IPS-NIHi11 (cell line): Measurements from ENCODE around the gene GSAP.

ENCODE experiments used
- DNase-seq: peaks from one replicate; pipeline ENCODE4 v3.0.0; 2012; ENCODE audit warnings: mixed read lengths, low spot score

Gene GSAP

DNA sequence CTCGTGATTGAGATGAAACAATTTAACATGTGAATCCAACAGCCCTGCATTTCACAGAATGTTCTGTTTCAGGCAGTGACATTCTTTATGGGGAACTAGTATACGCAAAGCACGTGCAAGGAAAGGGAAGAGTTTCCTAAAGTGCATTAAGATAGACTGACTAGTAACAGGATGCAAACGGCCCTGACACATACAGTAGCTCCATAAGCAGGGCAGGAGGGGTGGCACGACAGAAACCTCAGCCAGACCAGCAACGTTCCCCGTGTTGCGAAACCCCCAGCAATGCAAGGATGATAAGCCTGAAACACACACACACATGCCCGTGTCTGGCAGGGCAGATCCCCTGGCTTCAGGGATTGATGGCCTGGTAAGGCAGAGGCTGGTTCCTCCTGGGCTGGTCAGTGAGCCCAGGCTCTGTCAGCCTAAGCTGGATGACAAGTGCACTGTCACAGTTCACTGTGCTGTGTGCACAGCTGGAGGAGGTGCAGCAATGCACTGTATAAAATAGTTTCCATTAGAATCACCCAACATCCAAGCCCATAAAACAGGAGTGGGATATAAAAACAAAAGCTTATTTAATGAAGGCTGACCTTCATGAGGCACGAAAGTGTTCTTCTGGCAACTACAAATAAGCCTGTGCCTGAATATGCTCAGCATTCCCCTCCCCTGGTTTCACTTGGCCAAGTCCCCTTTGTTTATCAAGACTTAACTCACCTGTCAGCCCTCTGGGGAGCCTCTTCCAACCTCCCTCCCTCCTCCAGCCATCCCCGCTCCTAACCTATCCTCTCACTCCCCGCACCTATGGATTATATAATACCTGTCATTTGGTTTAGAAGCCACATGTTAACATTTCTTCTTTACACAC lies 88.8 kb downstream of the GSAP start:
- no peak for DNase-seq

GRCh38 chr7:77326131-77326530 lies 90.0 kb downstream of the GSAP start:
- no peak for DNase-seq

- DNase-seq = no peak
These were observed 94.8 kb downstream of the GSAP start for GRCh38 chr7:77321300-77321699.

DNA sequence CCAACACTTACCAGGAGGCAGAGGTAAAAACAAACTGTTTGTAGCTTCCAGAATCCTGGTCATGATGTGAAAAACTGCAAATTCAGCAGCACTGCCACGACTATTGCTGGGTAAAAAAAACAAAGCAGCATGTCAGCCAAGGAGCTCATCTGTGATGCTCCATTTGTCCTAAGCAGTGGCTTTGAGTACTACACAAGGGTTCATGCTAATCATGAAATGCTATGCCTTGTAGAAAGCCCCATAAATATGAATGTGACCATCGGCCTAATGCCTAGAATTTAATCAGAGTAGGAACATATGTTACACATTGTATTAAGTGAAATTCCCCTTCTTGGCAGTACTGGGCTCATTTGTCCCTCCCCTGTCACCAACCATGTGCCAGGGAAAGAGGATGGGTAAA lies 95.4 kb downstream of the GSAP start:
- no peak for DNase-seq

GRCh38 chr7:77320137-77320536 lies 96.0 kb downstream of the GSAP start:
- no peak for DNase-seq

GRCh38 chr7:77318019-77318418 lies 98.1 kb downstream of the GSAP start:
- DNase-seq = no peak

- no peak for DNase-seq
These were observed 99.8 kb downstream of the GSAP start for GRCh38 chr7:77316219-77316978.

- no peak for DNase-seq
These were observed 101.0 kb downstream of the GSAP start for GRCh38 chr7:77315182-77315591.

GRCh38 chr7:77313876-77314480 lies 102.2 kb downstream of the GSAP start:
- DNase-seq = no peak

GRCh38 chr7:77313085-77313484 lies 103.1 kb downstream of the GSAP start:
- no peak for DNase-seq

DNA sequence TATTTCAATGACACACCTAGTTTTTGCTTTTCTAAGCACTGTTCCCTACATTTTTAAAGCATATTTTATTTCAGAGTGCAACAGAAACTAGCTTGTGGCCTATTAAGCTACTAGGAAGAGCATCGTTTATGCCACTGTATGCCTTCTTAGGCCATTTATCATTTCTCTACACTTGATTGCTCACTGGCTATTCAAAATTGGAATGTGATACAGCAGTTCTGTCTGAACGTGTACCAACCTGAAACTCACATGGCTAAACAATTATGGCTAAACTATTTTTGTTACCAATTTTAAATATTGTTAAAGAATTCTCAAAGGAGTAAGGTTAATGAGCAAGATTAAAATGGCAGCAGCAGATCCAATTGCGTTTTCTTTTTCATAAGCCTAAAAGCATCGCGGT lies 105.2 kb downstream of the GSAP start:
- DNase-seq = no peak

GRCh38 chr7:77309714-77310220 lies 106.4 kb downstream of the GSAP start:
- DNase-seq = no peak

DNA sequence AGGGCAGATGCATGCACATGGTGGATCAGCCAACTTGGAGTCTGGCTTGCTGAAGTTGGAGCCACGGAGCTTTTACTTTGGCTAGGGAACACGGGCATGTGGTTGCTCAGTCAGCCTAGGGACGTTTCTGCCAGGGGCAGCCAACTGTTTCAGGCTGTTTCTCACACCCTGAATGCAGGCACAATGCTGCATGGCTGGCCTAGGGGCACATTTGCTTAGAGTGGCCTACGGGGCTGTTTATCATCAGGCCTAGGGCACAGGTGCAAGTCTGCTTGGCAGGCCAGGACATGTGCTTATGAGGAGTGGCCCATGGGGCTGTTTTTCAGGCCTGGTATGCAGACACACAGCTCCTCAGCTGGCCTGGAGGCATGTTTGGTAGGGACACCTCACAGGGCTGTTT lies 107.4 kb downstream of the GSAP start:
- no peak for DNase-seq

GRCh38 chr7:77306231-77307067 lies 109.7 kb downstream of the GSAP start:
- no peak for DNase-seq

GRCh38 chr7:77295549-77295948 lies 120.6 kb downstream of the GSAP start:
- no peak for DNase-seq

DNA sequence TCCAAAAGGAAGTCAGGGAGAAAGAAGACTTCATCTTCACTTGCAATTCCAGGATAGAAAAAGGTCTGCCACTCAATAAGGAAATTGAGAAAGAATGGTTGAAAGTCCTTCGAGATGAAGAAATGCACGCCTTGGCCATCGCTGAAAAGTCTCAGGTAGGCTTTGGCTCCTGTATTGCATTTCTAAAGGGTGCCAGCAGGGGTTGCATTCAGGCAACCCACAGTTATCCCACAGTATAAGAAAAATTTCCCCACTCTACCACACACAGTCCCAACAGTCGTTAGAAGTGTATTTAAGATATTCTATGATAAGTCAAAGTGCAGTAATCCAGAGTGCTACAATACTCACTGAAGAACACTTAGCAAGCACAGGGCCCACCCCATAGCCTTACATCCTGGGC lies 123.1 kb downstream of the GSAP start:
- no peak for DNase-seq

GRCh38 chr7:77290425-77290824 lies 125.7 kb downstream of the GSAP start:
- DNase-seq = no peak

GRCh38 chr7:77289387-77289786 lies 126.8 kb downstream of the GSAP start:
- DNase-seq = no peak

DNA sequence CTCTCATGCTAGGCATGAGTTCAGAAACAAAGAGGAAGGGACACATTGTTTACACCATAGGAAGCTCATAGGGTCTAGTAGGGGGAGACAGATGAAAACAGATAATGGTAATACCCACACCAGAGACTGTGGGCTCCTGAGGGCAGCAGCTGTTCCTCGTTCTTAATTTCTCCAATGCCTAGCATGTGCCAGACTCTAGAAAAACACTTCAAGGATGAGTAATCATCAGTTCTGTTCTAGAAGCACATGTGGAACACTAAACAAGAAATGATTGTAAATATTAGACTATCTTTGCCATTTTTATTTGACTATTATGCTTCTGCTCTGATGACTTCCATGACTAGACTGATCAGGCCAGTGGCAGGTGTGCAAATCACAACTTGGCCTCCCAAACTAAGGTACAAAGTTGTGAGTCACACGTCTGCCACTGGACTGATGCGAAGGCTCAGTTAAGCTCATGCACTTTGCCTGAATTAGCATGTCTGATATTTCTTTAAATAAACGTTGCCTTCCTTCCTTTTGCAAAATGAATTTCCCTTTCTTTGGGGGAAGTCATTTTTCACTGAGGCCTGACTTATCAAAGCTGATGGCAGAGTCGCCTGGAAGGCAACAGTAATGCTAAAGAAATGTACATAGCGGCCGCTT lies 127.4 kb downstream of the GSAP start:
- no peak for DNase-seq

- no peak for DNase-seq
These were observed 131.5 kb downstream of the GSAP start for GRCh38 chr7:77284616-77285015.

DNA sequence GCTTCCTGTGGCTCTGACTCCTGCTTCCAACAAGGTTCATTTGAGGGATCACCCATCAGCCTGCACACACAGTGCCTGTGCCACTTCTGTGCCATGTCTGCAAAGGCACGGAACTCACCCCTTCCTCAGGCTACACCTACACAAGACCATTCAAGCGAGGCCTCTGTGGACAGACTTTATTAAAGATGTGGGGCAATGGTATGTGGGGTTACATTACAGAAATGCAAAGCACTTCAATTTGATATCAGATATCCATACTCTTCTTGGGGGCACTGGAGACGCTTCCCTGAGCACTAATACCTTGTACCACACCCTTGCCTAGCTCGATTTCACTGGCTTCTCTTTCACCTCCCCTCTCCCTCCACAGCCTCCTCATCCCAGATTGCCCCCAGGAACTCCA lies 132.1 kb downstream of the GSAP start:
- DNase-seq = peak; percentile 15
